HEK293 (cell line): ENCODE measurements around the gene MYD88.

Experiments
- CTCF ChIA-PET: fragments of 350-600 bp; formaldehyde crosslinking; extraction: SDS; loops from one replicate; lab custom pipeline; 2021; ENCODE audit warnings: antibody characterized with exemption; lab: Yijun Ruan, JAX
- POLR2A ChIA-PET: fragments of 300-600 bp; formaldehyde crosslinking; extraction: SDS; loops from one replicate; lab custom pipeline; 2020; ENCODE audit warnings: antibody characterized with exemption, inconsistent platforms; lab: Yijun Ruan, JAX
- H3K27ac ChIP-seq: fragments of 200-500 bp; sonication (Bioruptor generic); 2 replicates; pipeline ENCODE4 v1.5.1; 2014; ENCODE audit warnings: low read depth, low read length, control low read depth, inconsistent platforms; ENCODE audit errors: extremely low read depth
- H3K36me3 ChIP-seq, 2 experiments: fragments of 200-500 bp in 1 of 2; sonication (Bioruptor generic) in 1 of 2; 1 replicate in 1 of 2; 2 replicates in 1 of 2; pipeline ENCODE4 v1.5.1; 2014 to 2017; ENCODE audit warnings: inconsistent platforms in 2 of 2, low read length in 2 of 2; ENCODE audit not compliant: control insufficient read depth in 2 of 2, insufficient read depth in 1 of 2
- H3K4me1 ChIP-seq: fragments of 200-500 bp; sonication (Bioruptor generic); 2 replicates; pipeline ENCODE4 v1.5.1; 2014; ENCODE audit warnings: mild to moderate bottlenecking, low read length, inconsistent platforms; ENCODE audit not compliant: control insufficient read depth, insufficient read depth
- H3K4me3 ChIP-seq: 2 replicates; pipeline ENCODE4 v1.5.1; 2011; ENCODE audit warnings: low read depth, mild to moderate bottlenecking, control low read depth, low read length, moderate library complexity
- H3K9me3 ChIP-seq: fragments of 200-500 bp; sonication (Bioruptor generic); 2 replicates; pipeline ENCODE4 v1.5.1; 2014; ENCODE audit warnings: low read depth, low read length, inconsistent platforms; ENCODE audit not compliant: control insufficient read depth, insufficient read depth
- BCL11A ChIP-seq: fragments of 450-650 bp; formaldehyde crosslinking; IDR thresholded peaks from 2 replicates; pipeline ENCODE4 v1.5.1; 2016; ENCODE audit warnings: low read depth, missing biosample characterization, missing genetic modification characterization
- GLI2 ChIP-seq: fragments of 450-650 bp; formaldehyde crosslinking; IDR thresholded peaks from 2 replicates; pipeline ENCODE4; 2017; ENCODE audit warnings: missing biosample characterization, missing genetic modification characterization, low read depth, borderline replicate concordance
- HOXA7 ChIP-seq: sonication (generic); formaldehyde crosslinking; IDR thresholded peaks from 2 replicates; pipeline ENCODE4 v1.8.1; 2022; ENCODE audit warnings: missing genetic modification reagents, borderline replicate concordance
- HOXD13 ChIP-seq: sonication (generic); formaldehyde crosslinking; IDR thresholded peaks from 2 replicates; pipeline ENCODE4 v1.8.0; 2022; ENCODE audit warnings: missing genetic modification reagents, borderline replicate concordance
- IKZF3 ChIP-seq: fragments of 450-650 bp; IDR thresholded peaks from 2 replicates; pipeline ENCODE4 v1.5.0; 2018; ENCODE audit warnings: missing biosample characterization, mild to moderate bottlenecking, missing genetic modification characterization, moderate library complexity
- KLF1 ChIP-seq: fragments of 450-650 bp; formaldehyde crosslinking; IDR thresholded peaks from 2 replicates; pipeline ENCODE4 v1.5.1; 2016; ENCODE audit warnings: missing biosample characterization, missing genetic modification characterization
- OSR2 ChIP-seq: fragments of 450-650 bp; formaldehyde crosslinking; IDR thresholded peaks from 2 replicates; pipeline ENCODE4 v1.5.1; 2016; ENCODE audit warnings: missing biosample characterization, missing genetic modification characterization
- OVOL3 ChIP-seq: fragments of 450-650 bp; formaldehyde crosslinking; IDR thresholded peaks from 2 replicates; pipeline ENCODE4 v1.5.1; 2016; ENCODE audit warnings: missing biosample characterization, missing genetic modification characterization
- PRDM1 ChIP-seq: fragments of 450-650 bp; formaldehyde crosslinking; IDR thresholded peaks from 2 replicates; pipeline ENCODE4; 2016; ENCODE audit warnings: missing biosample characterization, missing genetic modification characterization
- SCRT1 ChIP-seq: fragments of 450-650 bp; formaldehyde crosslinking; IDR thresholded peaks from 2 replicates; pipeline ENCODE4 v1.5.1; 2016; ENCODE audit warnings: missing biosample characterization, missing genetic modification characterization, borderline replicate concordance
- SP7 ChIP-seq: fragments of 450-650 bp; formaldehyde crosslinking; IDR thresholded peaks from 2 replicates; pipeline ENCODE4 v1.5.1; 2016; ENCODE audit warnings: missing biosample characterization, missing genetic modification characterization
- YY2 ChIP-seq: fragments of 450-650 bp; formaldehyde crosslinking; IDR thresholded peaks from 2 replicates; pipeline ENCODE4 v1.5.1; 2016; ENCODE audit warnings: missing biosample characterization, missing genetic modification characterization
- ZBTB10 ChIP-seq: fragments of 450-650 bp; formaldehyde crosslinking; IDR thresholded peaks from 2 replicates; pipeline ENCODE4 v1.5.1; 2016; ENCODE audit warnings: missing biosample characterization, missing genetic modification characterization
- ZFP37 ChIP-seq: fragments of 450-650 bp; formaldehyde crosslinking; IDR thresholded peaks from 2 replicates; pipeline ENCODE4 v1.5.1; 2016; ENCODE audit warnings: missing biosample characterization, missing genetic modification characterization
- ZNF155 ChIP-seq: fragments of 450-650 bp; formaldehyde crosslinking; IDR thresholded peaks from 2 replicates; pipeline ENCODE4 v1.5.1; 2016; ENCODE audit warnings: missing biosample characterization, missing genetic modification characterization
- ZNF214 ChIP-seq: fragments of 450-650 bp; formaldehyde crosslinking; IDR thresholded peaks from 2 replicates; pipeline ENCODE4 v1.5.1; 2017; ENCODE audit warnings: missing biosample characterization, mild to moderate bottlenecking, missing genetic modification characterization, borderline replicate concordance
- ZNF266 ChIP-seq: fragments of 450-650 bp; formaldehyde crosslinking; IDR thresholded peaks from 2 replicates; pipeline ENCODE4 v1.5.1; 2016; ENCODE audit warnings: missing biosample characterization, missing genetic modification characterization, low read depth
- ZNF274 ChIP-seq, 2 experiments: fragments of 200-500 bp in 1 of 2; fragments of 450-650 bp in 1 of 2; sonication (Bioruptor generic) in 1 of 2; formaldehyde crosslinking in 1 of 2; IDR thresholded peaks; 2 replicates each; pipeline versions ENCODE4 v1.5.1 to v1.6.1; 2014 to 2016; ENCODE audit warnings: borderline replicate concordance in 1 of 2, inconsistent platforms in 1 of 2, low read length in 1 of 2, missing biosample characterization in 1 of 2, missing genetic modification characterization in 1 of 2
- ZNF311 ChIP-seq: fragments of 450-650 bp; formaldehyde crosslinking; IDR thresholded peaks from 2 replicates; pipeline ENCODE4 v1.5.1; 2017; ENCODE audit warnings: missing biosample characterization, missing genetic modification characterization, borderline replicate concordance
- ZNF324 ChIP-seq: fragments of 450-650 bp; formaldehyde crosslinking; IDR thresholded peaks from 2 replicates; pipeline ENCODE4 v1.5.1; 2016; ENCODE audit warnings: missing biosample characterization, missing genetic modification characterization
- ZNF341 ChIP-seq: fragments of 450-650 bp; formaldehyde crosslinking; IDR thresholded peaks from 2 replicates; pipeline ENCODE4; 2016; ENCODE audit warnings: low read depth, missing biosample characterization, missing genetic modification characterization
- ZNF354C ChIP-seq: fragments of 450-650 bp; formaldehyde crosslinking; IDR thresholded peaks from 2 replicates; pipeline ENCODE4 v1.5.1; 2016; ENCODE audit warnings: missing biosample characterization, missing genetic modification characterization, low read depth, borderline replicate concordance
- ZNF488 ChIP-seq: fragments of 450-650 bp; formaldehyde crosslinking; IDR thresholded peaks from 2 replicates; pipeline ENCODE4 v1.5.1; 2016; ENCODE audit warnings: missing biosample characterization, missing genetic modification characterization
- ZNF561 ChIP-seq: fragments of 450-650 bp; IDR thresholded peaks from 2 replicates; pipeline ENCODE4 v1.5.1; 2018; ENCODE audit warnings: missing biosample characterization, missing genetic modification characterization, borderline replicate concordance
- ZNF777 ChIP-seq: fragments of 450-650 bp; formaldehyde crosslinking; IDR thresholded peaks from 2 replicates; pipeline ENCODE4 v1.5.1; 2017; ENCODE audit warnings: missing biosample characterization, missing genetic modification characterization, borderline replicate concordance
- TF ChIP-seq, protein P1 (sequence below): fragments of 450-650 bp; formaldehyde crosslinking; IDR thresholded peaks from 2 replicates; pipeline ENCODE4 v1.5.1; 2017; ENCODE audit warnings: missing biosample characterization, missing genetic modification characterization
- TF ChIP-seq, protein P2 (sequence below): fragments of 450-650 bp; formaldehyde crosslinking; IDR thresholded peaks from 2 replicates; pipeline ENCODE4 v1.5.1; 2016; ENCODE audit warnings: missing biosample characterization, missing genetic modification characterization

MYD88 gene

GRCh38 chr3:38101811-38102443 is 36.5 kb upstream of the MYD88 start:
- no peak overlapping the region for H3K4me3 ChIP-seq

DNA sequence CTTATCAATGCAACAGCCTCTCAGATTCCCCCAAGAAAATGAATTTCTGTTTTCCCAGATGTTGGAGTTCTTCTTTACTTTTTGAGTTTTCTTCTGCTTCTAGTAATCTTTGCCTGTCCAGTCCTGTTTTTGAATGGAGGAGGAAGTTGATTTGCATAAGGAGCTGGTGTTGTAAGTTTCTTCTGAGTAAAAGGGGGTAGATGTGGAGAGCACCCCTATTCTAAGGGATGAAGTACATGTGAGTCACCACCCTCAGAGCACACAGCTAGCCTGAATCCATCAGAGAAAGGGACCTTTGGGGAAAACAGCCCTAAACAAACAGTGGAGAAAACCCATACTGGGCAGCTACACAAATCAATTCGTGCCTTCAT is 36.0 kb upstream of the MYD88 start:
- no peak overlapping the region for H3K4me3 ChIP-seq
- no peaks in the 10 kb centered on the region for H3K4me1 ChIP-seq
- no peak overlapping the region for H3K27ac ChIP-seq
- H3K36me3 ChIP-seq = no peaks in the 10 kb centered on the region
- H3K9me3 ChIP-seq = no peaks in the 10 kb centered on the region
- no peak for TF ChIP-seq ZNF488 (tag by site-specific recombination)
- TF ChIP-seq ZFP37 (tag by site-specific recombination) = no peak
- no peak for TF ChIP-seq HOXD13
- TF ChIP-seq IKZF3 (tag by site-specific recombination) = no peak
- no peak for TF ChIP-seq ZNF354C (tag by site-specific recombination)
- TF ChIP-seq OSR2 (tag by site-specific recombination) = no peak
- TF ChIP-seq YY2 = no peak
- TF ChIP-seq, protein P1, sequence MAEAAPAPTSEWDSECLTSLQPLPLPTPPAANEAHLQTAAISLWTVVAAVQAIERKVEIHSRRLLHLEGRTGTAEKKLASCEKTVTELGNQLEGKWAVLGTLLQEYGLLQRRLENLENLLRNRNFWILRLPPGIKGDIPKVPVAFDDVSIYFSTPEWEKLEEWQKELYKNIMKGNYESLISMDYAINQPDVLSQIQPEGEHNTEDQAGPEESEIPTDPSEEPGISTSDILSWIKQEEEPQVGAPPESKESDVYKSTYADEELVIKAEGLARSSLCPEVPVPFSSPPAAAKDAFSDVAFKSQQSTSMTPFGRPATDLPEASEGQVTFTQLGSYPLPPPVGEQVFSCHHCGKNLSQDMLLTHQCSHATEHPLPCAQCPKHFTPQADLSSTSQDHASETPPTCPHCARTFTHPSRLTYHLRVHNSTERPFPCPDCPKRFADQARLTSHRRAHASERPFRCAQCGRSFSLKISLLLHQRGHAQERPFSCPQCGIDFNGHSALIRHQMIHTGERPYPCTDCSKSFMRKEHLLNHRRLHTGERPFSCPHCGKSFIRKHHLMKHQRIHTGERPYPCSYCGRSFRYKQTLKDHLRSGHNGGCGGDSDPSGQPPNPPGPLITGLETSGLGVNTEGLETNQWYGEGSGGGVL (tag by site-specific recombination) = no peak
- TF ChIP-seq ZBTB10 (tag by site-specific recombination) = no peak
- no peak for TF ChIP-seq OVOL3 (tag by site-specific recombination)
- no peak for TF ChIP-seq KLF1
- TF ChIP-seq PRDM1 (tag by site-specific recombination) = no peak
- TF ChIP-seq SCRT1 = no peak
- ChIA-PET POLR2A (no interaction called here), CTCF (interaction anchor here (0.7 kb wide), 1 partner anchor 346 kb away, joined by 5 read pairs; no protein-coding TSS in a partner anchor)

More at GRCh38 chr3:38101811-38102443, 36.5 kb upstream of the MYD88 start:
- TF ChIP-seq ZNF341 (no peak), IKZF3 (tag by site-specific recombination) (no peak), ZNF266 (no peak), ZNF155 (no peak), SP7 (tag by site-specific recombination) (no peak), ZNF561 (no peak), ZNF777 (no peak), GLI2 (tag by site-specific recombination) (no peak), ZNF214 (tag by site-specific recombination) (no peak), HOXA7 (CRISPR knock-in tag) (no peak), ZNF274 (IDR thresholded peaks at IDR 0.05; ENCODE audit: low read length) (no peak), ZNF274 (tag by site-specific recombination; IDR thresholded peaks at IDR 0.05; ENCODE audit: borderline replicate concordance) (no peak), ZNF311 (no peak), BCL11A (tag by site-specific recombination) (no peak), ZFP37 (tag by site-specific recombination) (no peak), ZNF324 (tag by site-specific recombination) (no peak)
- TF ChIP-seq, protein P2, sequence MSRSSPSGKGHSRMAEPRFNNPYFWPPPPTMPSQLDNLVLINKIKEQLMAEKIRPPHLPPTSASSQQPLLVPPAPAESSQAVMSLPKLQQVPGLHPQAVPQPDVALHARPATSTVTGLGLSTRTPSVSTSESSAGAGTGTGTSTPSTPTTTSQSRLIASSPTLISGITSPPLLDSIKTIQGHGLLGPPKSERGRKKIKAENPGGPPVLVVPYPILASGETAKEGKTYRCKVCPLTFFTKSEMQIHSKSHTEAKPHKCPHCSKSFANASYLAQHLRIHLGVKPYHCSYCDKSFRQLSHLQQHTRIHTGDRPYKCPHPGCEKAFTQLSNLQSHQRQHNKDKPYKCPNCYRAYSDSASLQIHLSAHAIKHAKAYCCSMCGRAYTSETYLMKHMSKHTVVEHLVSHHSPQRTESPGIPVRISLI (tag by site-specific recombination) = no peak
- TF ChIP-seq, all 188 proteins: peak for 0
- Histone ChIP-seq H3K4me1 (no peaks in the 10 kb centered on the region), H3K36me3 (no peaks in the 10 kb centered on the region), H3K27ac (no peak overlapping the region), H3K9me3 (no peaks in the 10 kb centered on the region)
- POLR2A ChIA-PET = no interaction called here
- CTCF ChIA-PET = interaction anchor here (0.5 to 0.7 kb wide), 2 partner anchors 139 to 347 kb away, joined by 4 to 5 read pairs; no protein-coding TSS in a partner anchor
